ENCODE data around the gene ANKRD34B. TPM values are rescaled to one million over a fixed set of nuclear protein-coding genes. Genes with fewer than 3 reads are reported as not detected.
"Not testable (repeated sequence)": the region's sequence is repeated elsewhere in the genome, so short reads cannot be mapped to it uniquely, and the experiment has no call there.

Gene ANKRD34B
- total and polyA plus RNA-seq, 3 experiments from 2014 or later: not detected

- Mint-ChIP-seq H3K9me3 (peaks cover 0 to 2% (median 0%) of the 10 kb centered on the region in 5 donors), H3K4me1 (no peaks in the 10 kb centered on the region), H3K27me3 (peaks cover 2 to 22% of the 10 kb centered on the region in 2 donors), H3K27ac (no peak overlapping the region), H3K4me3 (no peak overlapping the region), H3K36me3 (no peaks in the 10 kb centered on the region)
- ChIA-PET POLR2A (no interaction called here), CTCF (no interaction called here)
- Histone ChIP-seq H3K27me3 (ENCODE audit: insufficient read depth, low read length, poor library complexity, severe bottlenecking) (no peaks in the 10 kb centered on the region), H3K4me1 (ENCODE audit: insufficient read depth, low read length) (no peaks in the 10 kb centered on the region), H3K27ac (ENCODE audit: low read depth, low read length) (no peak overlapping the region), H3K4me3 (ENCODE audit: low read length) (no peak overlapping the region), H3K9me3 (ENCODE audit: low read length) (no peaks in the 10 kb centered on the region), H3K36me3 (ENCODE audit: insufficient read depth, low read length) (no peaks in the 10 kb centered on the region)
- no peak for DNase-seq
Measured at GRCh38 chr5:80584770-80585169, 14.7 kb upstream of the ANKRD34B start.

GRCh38 chr5:80580291-80580690, 10.2 kb upstream of the ANKRD34B start:
- H3K36me3 ChIP-seq (ENCODE audit: insufficient read depth, low read length); H3K27ac Mint-ChIP-seq; DNase-seq; H3K9me3 Mint-ChIP-seq; POLR2A ChIA-PET; H3K4me3 ChIP-seq (ENCODE audit: low read length); H3K27ac ChIP-seq (ENCODE audit: low read depth, low read length); H3K4me1 Mint-ChIP-seq; H3K4me3 Mint-ChIP-seq; H3K36me3 Mint-ChIP-seq; H3K27me3 ChIP-seq (ENCODE audit: insufficient read depth, low read length, poor library complexity, severe bottlenecking); CTCF ChIA-PET; H3K4me1 ChIP-seq (ENCODE audit: insufficient read depth, low read length); H3K9me3 ChIP-seq (ENCODE audit: low read length): not testable (repeated sequence)
- peaks cover 10 to 30% of the 10 kb centered on the region in 2 donors for H3K27me3 Mint-ChIP-seq

GRCh38 chr5:80579050-80579449, 9.0 kb upstream of the ANKRD34B start:
- POLR2A ChIA-PET: no interaction called here
- H3K4me1 Mint-ChIP-seq: no peaks in the 10 kb centered on the region
- peaks cover 17 to 32% of the 10 kb centered on the region in 2 donors for H3K27me3 Mint-ChIP-seq
- no peak overlapping the region for H3K27ac Mint-ChIP-seq
- H3K27ac ChIP-seq (ENCODE audit: low read depth, low read length): no peak overlapping the region
- H3K36me3 ChIP-seq (ENCODE audit: insufficient read depth, low read length): no peaks in the 10 kb centered on the region
- no peak overlapping the region for H3K4me3 ChIP-seq (ENCODE audit: low read length)
- H3K4me1 ChIP-seq (ENCODE audit: insufficient read depth, low read length): no peaks in the 10 kb centered on the region
- no peaks in the 10 kb centered on the region for H3K9me3 ChIP-seq (ENCODE audit: low read length)
- no peaks in the 10 kb centered on the region for H3K36me3 Mint-ChIP-seq
- no peak for DNase-seq
- H3K27me3 ChIP-seq (ENCODE audit: insufficient read depth, low read length, poor library complexity, severe bottlenecking): no peaks in the 10 kb centered on the region
- CTCF ChIA-PET: no interaction called here
- H3K9me3 Mint-ChIP-seq: peaks cover 0 to 2% (median 0%) of the 10 kb centered on the region in 5 donors
- no peak overlapping the region for H3K4me3 Mint-ChIP-seq

GRCh38 chr5:80577707-80578106, 7.6 kb upstream of the ANKRD34B start:
- no peak for DNase-seq
- no peaks in the 10 kb centered on the region for H3K36me3 Mint-ChIP-seq
- ChIA-PET CTCF (no interaction called here), POLR2A (no interaction called here)
- H3K4me1 Mint-ChIP-seq: no peaks in the 10 kb centered on the region
- no peaks in the 10 kb centered on the region for H3K36me3 ChIP-seq (ENCODE audit: insufficient read depth, low read length)
- H3K27me3 Mint-ChIP-seq: peaks cover 22 to 37% of the 10 kb centered on the region in 2 donors
- peaks cover 0 to 2% (median 0%) of the 10 kb centered on the region in 5 donors for H3K9me3 Mint-ChIP-seq
- no peaks in the 10 kb centered on the region for H3K9me3 ChIP-seq (ENCODE audit: low read length)
- no peak overlapping the region for H3K4me3 ChIP-seq (ENCODE audit: low read length)
- no peak overlapping the region for H3K27ac Mint-ChIP-seq
- no peak overlapping the region for H3K27ac ChIP-seq (ENCODE audit: low read depth, low read length)
- H3K4me1 ChIP-seq (ENCODE audit: insufficient read depth, low read length): no peaks in the 10 kb centered on the region
- H3K27me3 ChIP-seq (ENCODE audit: insufficient read depth, low read length, poor library complexity, severe bottlenecking): peaks cover 3% of the 10 kb centered on the region
- H3K4me3 Mint-ChIP-seq: no peak overlapping the region

DNA sequence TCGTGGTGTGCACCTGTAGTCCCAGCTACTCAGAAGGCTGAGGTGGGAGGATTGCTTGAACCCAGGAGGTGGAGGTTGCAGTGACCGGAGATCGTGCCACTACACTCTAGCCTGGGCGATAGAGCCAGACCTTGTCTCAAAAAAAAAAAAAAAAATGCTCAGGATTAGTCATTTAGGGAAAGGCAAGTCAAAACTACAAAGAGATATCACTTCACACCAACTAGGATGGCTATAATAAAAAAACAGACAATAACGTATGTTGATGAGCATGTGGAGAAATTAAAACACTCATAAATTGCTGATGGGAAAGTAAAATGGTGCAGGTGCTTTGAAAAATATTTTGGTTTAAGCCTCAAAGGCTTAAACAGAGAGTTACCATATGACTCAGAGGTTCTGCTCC, 6.3 kb upstream of the ANKRD34B start:
- H3K9me3 Mint-ChIP-seq: peaks cover 0 to 2% (median 0%) of the 10 kb centered on the region in 5 donors
- CTCF ChIA-PET: interaction anchor here (1.1 kb wide), 1 partner anchor 12 kb away, joined by 3 read pairs; no protein-coding TSS in a partner anchor
- no peaks in the 10 kb centered on the region for H3K4me1 ChIP-seq (ENCODE audit: insufficient read depth, low read length)
- no peaks in the 10 kb centered on the region for H3K36me3 ChIP-seq (ENCODE audit: insufficient read depth, low read length)
- H3K27me3 ChIP-seq (ENCODE audit: insufficient read depth, low read length, poor library complexity, severe bottlenecking): peaks cover 6% of the 10 kb centered on the region
- no peak overlapping the region for H3K27ac ChIP-seq (ENCODE audit: low read depth, low read length)
- POLR2A ChIA-PET: interaction anchor here (0.7 kb wide), 1 partner anchor 31 kb away, joined by 3 read pairs; no protein-coding TSS in a partner anchor
- no peaks in the 10 kb centered on the region for H3K9me3 ChIP-seq (ENCODE audit: low read length)
- peaks cover 35 to 50% of the 10 kb centered on the region in 2 donors for H3K27me3 Mint-ChIP-seq
- no peaks in the 10 kb centered on the region for H3K4me1 Mint-ChIP-seq
- no peak overlapping the region for H3K27ac Mint-ChIP-seq
- H3K36me3 Mint-ChIP-seq: no peaks in the 10 kb centered on the region
- H3K4me3 ChIP-seq (ENCODE audit: low read length): no peak overlapping the region
- H3K4me3 Mint-ChIP-seq: no peak overlapping the region
- no peak for DNase-seq

DNA sequence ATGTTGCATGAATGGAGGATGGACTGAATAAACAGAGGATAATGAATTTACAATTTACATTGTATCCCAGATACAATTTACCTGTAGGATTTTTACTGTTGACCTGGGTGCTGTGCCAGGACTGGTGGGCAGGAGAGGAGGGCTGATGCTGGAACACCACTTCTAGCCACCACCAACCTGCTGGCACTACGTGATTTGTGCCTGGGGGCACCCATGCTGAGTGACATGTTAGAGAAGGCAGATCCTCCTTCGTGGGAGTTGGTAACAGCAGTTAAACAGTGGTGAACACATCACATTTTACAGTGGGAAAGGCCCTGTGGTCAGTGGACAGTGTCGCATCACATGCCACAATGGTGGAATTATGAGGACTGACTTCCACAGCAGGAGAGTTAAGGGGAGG, 3.0 kb upstream of the ANKRD34B start:
- Mint-ChIP-seq H3K27me3 (peaks cover 40 to 68% of the 10 kb centered on the region in 2 donors), H3K36me3 (no peaks in the 10 kb centered on the region), H3K27ac (no peak overlapping the region), H3K9me3 (peaks cover 0 to 2% (median 0%) of the 10 kb centered on the region in 5 donors), H3K4me3 (no peak overlapping the region), H3K4me1 (peaks cover 6 to 8% (median 7%) of the 10 kb centered on the region in 3 donors)
- ChIA-PET POLR2A (no interaction called here), CTCF (no interaction called here)
- no peak for DNase-seq
- H3K36me3 ChIP-seq (ENCODE audit: insufficient read depth, low read length): no peaks in the 10 kb centered on the region
- no peaks in the 10 kb centered on the region for H3K4me1 ChIP-seq (ENCODE audit: insufficient read depth, low read length)
- H3K9me3 ChIP-seq (ENCODE audit: low read length): no peaks in the 10 kb centered on the region
- no peak overlapping the region for H3K27ac ChIP-seq (ENCODE audit: low read depth, low read length)
- H3K27me3 ChIP-seq (ENCODE audit: insufficient read depth, low read length, poor library complexity, severe bottlenecking): peaks cover 11% of the 10 kb centered on the region
- no peak overlapping the region for H3K4me3 ChIP-seq (ENCODE audit: low read length)

DNA sequence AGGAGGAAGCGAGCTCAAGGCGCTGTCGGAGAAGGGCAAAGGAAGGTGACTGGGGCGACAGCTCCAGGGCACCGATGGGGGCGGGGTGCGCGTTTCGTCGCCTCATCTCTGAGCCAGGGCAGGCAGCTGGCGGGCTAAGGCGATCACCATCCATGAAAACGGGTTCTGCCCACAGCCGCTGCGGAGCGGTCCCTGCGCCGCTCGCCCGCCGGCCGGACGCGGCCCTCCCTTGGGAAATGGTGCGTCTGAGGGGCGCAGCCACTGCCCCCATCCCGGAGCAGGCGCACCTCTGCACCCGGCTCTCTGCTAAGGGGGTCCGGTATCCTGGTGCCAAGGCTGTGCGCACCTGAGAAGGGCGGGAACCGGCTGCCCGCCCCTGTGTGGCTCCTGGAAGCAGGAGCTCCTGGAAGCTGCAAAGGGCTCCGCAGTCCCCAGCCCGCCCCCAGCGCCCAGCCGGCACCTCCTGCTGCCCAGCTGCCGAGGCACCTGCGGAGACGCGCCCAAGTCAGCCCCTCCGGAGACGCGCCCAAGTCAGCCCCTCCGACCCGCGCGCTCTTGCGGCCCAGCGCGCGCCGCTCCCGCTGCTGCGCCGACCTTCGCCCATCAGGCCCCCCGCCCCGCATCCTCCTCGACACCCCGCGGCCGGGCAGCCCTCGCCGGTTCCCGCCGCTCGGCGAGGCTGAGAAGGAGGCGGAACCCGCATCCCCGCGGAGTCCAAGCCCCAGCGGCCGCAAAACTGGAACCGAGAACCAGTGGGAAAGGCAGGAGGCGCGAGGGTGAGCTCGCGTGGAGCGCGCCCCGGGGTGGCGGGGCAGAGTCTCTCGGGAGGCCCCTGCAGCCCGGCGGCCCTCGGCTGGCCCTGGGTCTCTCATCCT, 757 bp downstream of the ANKRD34B start:
- Mint-ChIP-seq H3K27ac (no peak overlapping the region), H3K4me1 (peaks cover 6 to 8% (median 7%) of the 10 kb centered on the region in 3 donors), H3K27me3 (peaks cover 39 to 70% of the 10 kb centered on the region in 2 donors), H3K9me3 (peaks cover 0 to 2% (median 0%) of the 10 kb centered on the region in 5 donors), H3K36me3 (no peaks in the 10 kb centered on the region), H3K4me3 (no peak overlapping the region)
- Histone ChIP-seq H3K4me1 (ENCODE audit: insufficient read depth, low read length) (no peaks in the 10 kb centered on the region), H3K9me3 (ENCODE audit: low read length) (no peaks in the 10 kb centered on the region), H3K36me3 (ENCODE audit: insufficient read depth, low read length) (no peaks in the 10 kb centered on the region), H3K27me3 (ENCODE audit: insufficient read depth, low read length, poor library complexity, severe bottlenecking) (peaks cover 16% of the 10 kb centered on the region), H3K27ac (ENCODE audit: low read depth, low read length) (no peak overlapping the region), H3K4me3 (ENCODE audit: low read length) (no peak overlapping the region)
- POLR2A ChIA-PET: no interaction called here
- DNase-seq: no peak
- CTCF ChIA-PET: no interaction called here

- DNase-seq: no peak
- Histone ChIP-seq H3K36me3 (ENCODE audit: insufficient read depth, low read length) (no peaks in the 10 kb centered on the region), H3K27me3 (ENCODE audit: insufficient read depth, low read length, poor library complexity, severe bottlenecking) (peaks cover 16% of the 10 kb centered on the region), H3K4me1 (ENCODE audit: insufficient read depth, low read length) (no peaks in the 10 kb centered on the region), H3K4me3 (ENCODE audit: low read length) (no peak overlapping the region), H3K9me3 (ENCODE audit: low read length) (no peaks in the 10 kb centered on the region), H3K27ac (ENCODE audit: low read depth, low read length) (no peak overlapping the region)
- H3K9me3 Mint-ChIP-seq: peaks cover 0 to 2% (median 0%) of the 10 kb centered on the region in 5 donors
- no peak overlapping the region for H3K4me3 Mint-ChIP-seq
- ChIA-PET CTCF (no interaction called here), POLR2A (no interaction called here)
- H3K4me1 Mint-ChIP-seq: peaks cover 6 to 8% (median 7%) of the 10 kb centered on the region in 3 donors
- H3K27ac Mint-ChIP-seq: no peak overlapping the region
- H3K27me3 Mint-ChIP-seq: peaks cover 37 to 64% of the 10 kb centered on the region in 2 donors
- no peaks in the 10 kb centered on the region for H3K36me3 Mint-ChIP-seq
Measured at GRCh38 chr5:80568251-80568650, 1.8 kb downstream of the ANKRD34B start.
